Measurements from ENCODE around the gene APMAP. TPM values are rescaled to one million over a fixed set of nuclear protein-coding genes. Genes with fewer than 3 reads are reported as not detected.
A peak's percentile ranks its signal among the peaks of the same experiment; 100 is the strongest.

APMAP gene
- total and polyA plus RNA-seq, 3 experiments from 2014 or later: 82.5 to 228 (median 83.6) TPM

GRCh38 chr20:24981790-24982189 is 10.8 kb downstream of the APMAP start:
- Mint-ChIP-seq H3K4me3 (peak overlapping the region in 6 of 7 donors; percentile 33 to 86 (median 56)), H3K4me1 (peaks cover 74 to 99% (median 97%) of the 10 kb centered on the region in 3 donors), H3K27ac (peak overlapping the region in 7 of 8 donors; percentile 69 to 98 (median 88)), H3K27me3 (no peaks in the 10 kb centered on the region), H3K9me3 (peaks cover 0 to 2% (median 0%) of the 10 kb centered on the region in 5 donors), H3K36me3 (peaks cover 39 to 83% (median 41%) of the 10 kb centered on the region in 3 donors)
- POLR2A ChIA-PET: no interaction called here
- no peak overlapping the region for H3K27ac ChIP-seq (ENCODE audit: low read depth, low read length)
- CTCF ChIA-PET: interaction anchor here (1.8 kb wide), 1 partner anchor 32 kb away, joined by 6 read pairs; the partner anchor contains the start of gene CST7
- no peak overlapping the region for H3K4me3 ChIP-seq (ENCODE audit: low read length)
- H3K9me3 ChIP-seq (ENCODE audit: low read length): no peaks in the 10 kb centered on the region
- DNase-seq: no peak
- peaks cover 26% of the 10 kb centered on the region for H3K36me3 ChIP-seq (ENCODE audit: insufficient read depth, low read length)
- no peaks in the 10 kb centered on the region for H3K27me3 ChIP-seq (ENCODE audit: insufficient read depth, low read length, poor library complexity, severe bottlenecking)
- peaks cover 44% of the 10 kb centered on the region for H3K4me1 ChIP-seq (ENCODE audit: insufficient read depth, low read length)

GRCh38 chr20:24981282-24981681 is 11.3 kb downstream of the APMAP start:
- peaks cover 26% of the 10 kb centered on the region for H3K36me3 ChIP-seq (ENCODE audit: insufficient read depth, low read length)
- H3K27me3 ChIP-seq (ENCODE audit: insufficient read depth, low read length, poor library complexity, severe bottlenecking): no peaks in the 10 kb centered on the region
- Mint-ChIP-seq H3K4me3 (peak overlapping the region in 6 of 7 donors; percentile 8 to 86 (median 48)), H3K27me3 (no peaks in the 10 kb centered on the region), H3K4me1 (peaks cover 74 to 99% (median 97%) of the 10 kb centered on the region in 3 donors), H3K27ac (peak overlapping the region in 7 of 8 donors; percentile 69 to 98 (median 88)), H3K9me3 (peaks cover under 1 to 6% (median 2%) of the 10 kb centered on the region in 5 donors), H3K36me3 (peaks cover 44 to 89% (median 47%) of the 10 kb centered on the region in 3 donors)
- ChIA-PET CTCF (interaction anchor here (1.1 to 1.2 kb wide), 2 partner anchors 19 to 27 kb away, joined by 3 to 5 read pairs; no protein-coding TSS in a partner anchor), POLR2A (no interaction called here)
- H3K4me1 ChIP-seq (ENCODE audit: insufficient read depth, low read length): peaks cover 39% of the 10 kb centered on the region
- no peaks in the 10 kb centered on the region for H3K9me3 ChIP-seq (ENCODE audit: low read length)
- DNase-seq: no peak
- H3K27ac ChIP-seq (ENCODE audit: low read depth, low read length): no peak overlapping the region
- no peak overlapping the region for H3K4me3 ChIP-seq (ENCODE audit: low read length)

- Histone ChIP-seq H3K4me3 (ENCODE audit: low read length) (no peak overlapping the region), H3K27me3 (ENCODE audit: insufficient read depth, low read length, poor library complexity, severe bottlenecking) (no peaks in the 10 kb centered on the region), H3K4me1 (ENCODE audit: insufficient read depth, low read length) (peaks cover 31% of the 10 kb centered on the region), H3K27ac (ENCODE audit: low read depth, low read length) (no peak overlapping the region), H3K9me3 (ENCODE audit: low read length) (no peaks in the 10 kb centered on the region), H3K36me3 (ENCODE audit: insufficient read depth, low read length) (peaks cover 26% of the 10 kb centered on the region)
- no peaks in the 10 kb centered on the region for H3K27me3 Mint-ChIP-seq
- H3K27ac Mint-ChIP-seq: peak overlapping the region in 6 of 8 donors; percentile 60 to 98 (median 88)
- peak overlapping the region in 4 of 7 donors; percentile 8 to 86 (median 48) for H3K4me3 Mint-ChIP-seq
- POLR2A ChIA-PET: no interaction called here
- CTCF ChIA-PET: interaction anchor here (1.1 to 1.2 kb wide), 2 partner anchors 19 to 26 kb away, joined by 3 to 5 read pairs; no protein-coding TSS in a partner anchor
- DNase-seq: no peak
- H3K36me3 Mint-ChIP-seq: peaks cover 52 to 95% (median 54%) of the 10 kb centered on the region in 3 donors
- H3K4me1 Mint-ChIP-seq: peaks cover 73 to 99% (median 97%) of the 10 kb centered on the region in 3 donors
- peaks cover 4 to 9% (median 6%) of the 10 kb centered on the region in 5 donors for H3K9me3 Mint-ChIP-seq
Observed at GRCh38 chr20:24980291-24981053, 12.1 kb downstream of the APMAP start.

- Mint-ChIP-seq H3K27ac (peak overlapping the region; percentile 14 to 89 (median 70)), H3K4me3 (peak overlapping the region in 1 of 7 donors; percentile 55), H3K27me3 (no peaks in the 10 kb centered on the region), H3K36me3 (peaks cover 53 to 97% (median 59%) of the 10 kb centered on the region in 3 donors), H3K4me1 (peaks cover 70 to 99% (median 97%) of the 10 kb centered on the region in 3 donors), H3K9me3 (peaks cover 4 to 11% (median 6%) of the 10 kb centered on the region in 5 donors)
- H3K27me3 ChIP-seq (ENCODE audit: insufficient read depth, low read length, poor library complexity, severe bottlenecking): no peaks in the 10 kb centered on the region
- CTCF ChIA-PET: no interaction called here
- POLR2A ChIA-PET: no interaction called here
- DNase-seq: no peak
- no peak overlapping the region for H3K27ac ChIP-seq (ENCODE audit: low read depth, low read length)
- H3K9me3 ChIP-seq (ENCODE audit: low read length): no peaks in the 10 kb centered on the region
- no peak overlapping the region for H3K4me3 ChIP-seq (ENCODE audit: low read length)
- peaks cover 24% of the 10 kb centered on the region for H3K36me3 ChIP-seq (ENCODE audit: insufficient read depth, low read length)
- H3K4me1 ChIP-seq (ENCODE audit: insufficient read depth, low read length): peaks cover 19% of the 10 kb centered on the region
Observed at GRCh38 chr20:24979036-24979960, 13.3 kb downstream of the APMAP start.

GRCh38 chr20:24978513-24978912 is 14.0 kb downstream of the APMAP start:
- Histone ChIP-seq H3K4me3 (ENCODE audit: low read length) (no peak overlapping the region), H3K9me3 (ENCODE audit: low read length) (no peaks in the 10 kb centered on the region), H3K27ac (ENCODE audit: low read depth, low read length) (no peak overlapping the region), H3K4me1 (ENCODE audit: insufficient read depth, low read length) (peaks cover 17% of the 10 kb centered on the region), H3K27me3 (ENCODE audit: insufficient read depth, low read length, poor library complexity, severe bottlenecking) (no peaks in the 10 kb centered on the region), H3K36me3 (ENCODE audit: insufficient read depth, low read length) (peaks cover 22% of the 10 kb centered on the region)
- peak overlapping the region in 4 of 8 donors; percentile 10 to 46 (median 39) for H3K27ac Mint-ChIP-seq
- peaks cover 68 to 99% (median 95%) of the 10 kb centered on the region in 3 donors for H3K4me1 Mint-ChIP-seq
- no peak for DNase-seq
- no peaks in the 10 kb centered on the region for H3K27me3 Mint-ChIP-seq
- H3K36me3 Mint-ChIP-seq: peaks cover 50 to 96% (median 60%) of the 10 kb centered on the region in 3 donors
- no peak overlapping the region for H3K4me3 Mint-ChIP-seq
- POLR2A ChIA-PET: no interaction called here
- CTCF ChIA-PET: no interaction called here
- peaks cover 4 to 11% (median 6%) of the 10 kb centered on the region in 5 donors for H3K9me3 Mint-ChIP-seq

- ChIA-PET CTCF (no interaction called here), POLR2A (no interaction called here)
- H3K27ac Mint-ChIP-seq: peak overlapping the region in 7 of 8 donors; percentile 19 to 61 (median 36)
- Histone ChIP-seq H3K27me3 (ENCODE audit: insufficient read depth, low read length, poor library complexity, severe bottlenecking) (no peaks in the 10 kb centered on the region), H3K36me3 (ENCODE audit: insufficient read depth, low read length) (peaks cover 29% of the 10 kb centered on the region), H3K4me1 (ENCODE audit: insufficient read depth, low read length) (peaks cover 17% of the 10 kb centered on the region), H3K9me3 (ENCODE audit: low read length) (no peaks in the 10 kb centered on the region), H3K4me3 (ENCODE audit: low read length) (no peak overlapping the region), H3K27ac (ENCODE audit: low read depth, low read length) (no peak overlapping the region)
- no peaks in the 10 kb centered on the region for H3K27me3 Mint-ChIP-seq
- peaks cover 55 to 96% (median 60%) of the 10 kb centered on the region in 3 donors for H3K36me3 Mint-ChIP-seq
- no peak overlapping the region for H3K4me3 Mint-ChIP-seq
- DNase-seq: no peak
- H3K4me1 Mint-ChIP-seq: peaks cover 65 to 96% (median 88%) of the 10 kb centered on the region in 3 donors
- H3K9me3 Mint-ChIP-seq: peaks cover 4 to 11% (median 6%) of the 10 kb centered on the region in 5 donors
Observed at GRCh38 chr20:24977797-24978196, 14.8 kb downstream of the APMAP start.

GRCh38 chr20:24977336-24977735 is 15.2 kb downstream of the APMAP start:
- no peaks in the 10 kb centered on the region for H3K9me3 ChIP-seq (ENCODE audit: low read length)
- H3K36me3 ChIP-seq (ENCODE audit: insufficient read depth, low read length): peaks cover 34% of the 10 kb centered on the region
- ChIA-PET CTCF (no interaction called here), POLR2A (interaction anchor here (1.4 kb wide), 1 partner anchor 11 kb away, joined by 4 read pairs; no protein-coding TSS in a partner anchor)
- H3K4me3 ChIP-seq (ENCODE audit: low read length): no peak overlapping the region
- Mint-ChIP-seq H3K36me3 (peaks cover 54 to 96% (median 60%) of the 10 kb centered on the region in 3 donors), H3K27ac (peak overlapping the region in 6 of 8 donors; percentile 19 to 70 (median 49)), H3K4me3 (peak overlapping the region in 1 of 7 donors; percentile 44), H3K4me1 (peaks cover 61 to 91% (median 83%) of the 10 kb centered on the region in 3 donors), H3K27me3 (no peaks in the 10 kb centered on the region), H3K9me3 (peaks cover 4 to 11% (median 6%) of the 10 kb centered on the region in 5 donors)
- no peak overlapping the region for H3K27ac ChIP-seq (ENCODE audit: low read depth, low read length)
- DNase-seq: no peak
- H3K4me1 ChIP-seq (ENCODE audit: insufficient read depth, low read length): peaks cover 15% of the 10 kb centered on the region
- no peaks in the 10 kb centered on the region for H3K27me3 ChIP-seq (ENCODE audit: insufficient read depth, low read length, poor library complexity, severe bottlenecking)
